Peyer's patch (tissue), 4 donors: ENCODE data around the gene MRPL10. TPM values are rescaled to one million over a fixed set of nuclear protein-coding genes. Genes with fewer than 3 reads are reported as not detected.
A peak's percentile ranks its signal among the peaks of the same experiment; 100 is the strongest.

Source experiments
- DNase-seq, 3 donors: peaks; one replicate each; pipeline ENCODE4 v3.0.0-alpha.2; 2017 to 2019
- H3K27ac ChIP-seq, 4 donors: fragments of 200-600 bp; sonication (generic); one replicate each; pipeline ENCODE4 v1.5.1; 2016 to 2019
- H3K27me3 ChIP-seq, 2 donors: fragments of 200-600 bp; sonication (generic); one replicate each; pipeline ENCODE4 v1.5.1; 2019
- H3K36me3 ChIP-seq, 3 donors: fragments of 200-600 bp; sonication (generic); one replicate each; pipeline ENCODE4 v1.5.1; 2016 to 2019
- H3K4me1 ChIP-seq, 4 donors: fragments of 200-600 bp; sonication (generic); one replicate each; pipeline ENCODE4 v1.5.1; 2016 to 2019
- H3K4me3 ChIP-seq, 4 donors: fragments of 200-600 bp; sonication (generic); 1 replicate in 3 of 4; 2 replicates in 1 of 4; pipeline ENCODE4 v1.5.1; 2016 to 2019; ENCODE audit warnings: mild to moderate bottlenecking in 1 of 4
- H3K9me3 ChIP-seq, 4 donors: fragments of 200-600 bp; sonication (generic); one replicate each; pipeline ENCODE4 v1.5.1; 2016 to 2019; ENCODE audit warnings: mild to moderate bottlenecking in 1 of 4
- CTCF ChIP-seq, 6 experiments: fragments of 450-650 bp in 4 of 6; fragments of 200-600 bp in 2 of 6; sonication (generic) in 1 of 6; IDR thresholded peaks; one replicate each; pipeline ENCODE4 v1.5.1; 2017 to 2019; ENCODE audit warnings: antibody characterized with exemption in 6 of 6, mild to moderate bottlenecking in 3 of 6, moderate library complexity in 1 of 6
- POLR2A ChIP-seq, 2 donors: fragments of 450-650 bp; IDR thresholded peaks; one replicate each; pipeline ENCODE4 v1.5.1; 2017; ENCODE audit warnings: antibody characterized with exemption in 2 of 2, mild to moderate bottlenecking in 2 of 2, moderate library complexity in 2 of 2
- total RNA-seq, 4 donors: library from RNA; depleted of rRNA; stranded (reverse); fragments of >200 nt; gene quantifications; one replicate each; pipeline ENCODE4 v1.1.0, GENCODE V29; 2016

Gene MRPL10
- total RNA-seq, 4 donors from 2014 or later, result 30.5 to 50.4 (median 34.8) TPM

- H3K4me3 ChIP-seq, result no peak overlapping the region
- H3K27me3 ChIP-seq, result peaks cover 0 to 16% of the 10 kb centered on the region in 2 donors
- TF ChIP-seq POLR2A (IDR thresholded peaks at IDR 0.05) (no peak), CTCF (IDR thresholded peaks at IDR 0.05) (no peak)
- H3K27ac ChIP-seq, result no peak overlapping the region
- peaks cover 0 to 9% (median 2%) of the 10 kb centered on the region in 4 donors for H3K4me1 ChIP-seq
- no peak for DNase-seq
- no peaks in the 10 kb centered on the region for H3K36me3 ChIP-seq
- no peaks in the 10 kb centered on the region for H3K9me3 ChIP-seq
These were observed 38.9 kb downstream of the MRPL10 start for GRCh38 chr17:47792457-47792856.

- Histone ChIP-seq H3K27ac (no peak overlapping the region), H3K9me3 (no peaks in the 10 kb centered on the region), H3K27me3 (peaks cover 0 to 16% of the 10 kb centered on the region in 2 donors), H3K36me3 (no peaks in the 10 kb centered on the region), H3K4me1 (peaks cover 0 to 9% (median 2%) of the 10 kb centered on the region in 4 donors), H3K4me3 (no peak overlapping the region)
- DNase-seq, result peak in 1 of 3 donors; percentile 21
- TF ChIP-seq CTCF (IDR thresholded peaks at IDR 0.05), result no peak
- no peak for TF ChIP-seq POLR2A (IDR thresholded peaks at IDR 0.05)
These were observed 40.3 kb downstream of the MRPL10 start for GRCh38 chr17:47791025-47791424.

GRCh38 chr17:47789611-47790561 lies 41.5 kb downstream of the MRPL10 start:
- Histone ChIP-seq H3K9me3 (no peaks in the 10 kb centered on the region), H3K4me1 (peaks cover 0 to 9% (median 2%) of the 10 kb centered on the region in 4 donors), H3K36me3 (no peaks in the 10 kb centered on the region), H3K4me3 (peak overlapping the region; percentile 19 to 49 (median 40)), H3K27ac (no peak overlapping the region), H3K27me3 (peaks cover 0 to 16% of the 10 kb centered on the region in 2 donors)
- peak in 4 of 6 experiments; percentile 38 to 52 (median 50) for TF ChIP-seq CTCF (IDR thresholded peaks at IDR 0.05)
- TF ChIP-seq POLR2A (IDR thresholded peaks at IDR 0.05), result no peak
- peak; percentile 20 to 73 (median 69) for DNase-seq

- DNase-seq, result no peak
- no peak for TF ChIP-seq POLR2A (IDR thresholded peaks at IDR 0.05)
- TF ChIP-seq CTCF (IDR thresholded peaks at IDR 0.05), result no peak
- H3K4me3 ChIP-seq, result no peak overlapping the region
- peaks cover 0 to 9% (median 2%) of the 10 kb centered on the region in 4 donors for H3K4me1 ChIP-seq
- H3K9me3 ChIP-seq, result no peaks in the 10 kb centered on the region
- H3K27ac ChIP-seq, result no peak overlapping the region
- H3K27me3 ChIP-seq, result peaks cover 0 to 11% of the 10 kb centered on the region in 2 donors
- no peaks in the 10 kb centered on the region for H3K36me3 ChIP-seq
These were observed 45.7 kb downstream of the MRPL10 start for GRCh38 chr17:47785538-47786123.

- DNase-seq, result no peak
- no peak overlapping the region for H3K27ac ChIP-seq
- TF ChIP-seq POLR2A (IDR thresholded peaks at IDR 0.05), result no peak
- TF ChIP-seq CTCF (IDR thresholded peaks at IDR 0.05), result no peak
- H3K27me3 ChIP-seq, result peaks cover 0 to 8% of the 10 kb centered on the region in 2 donors
- H3K9me3 ChIP-seq, result no peaks in the 10 kb centered on the region
- H3K4me3 ChIP-seq, result no peak overlapping the region
- H3K36me3 ChIP-seq, result no peaks in the 10 kb centered on the region
- no peaks in the 10 kb centered on the region for H3K4me1 ChIP-seq
These were observed 49.9 kb downstream of the MRPL10 start for GRCh38 chr17:47781397-47781796.
